ENCODE results near the gene PFKFB3. TPM values are rescaled to one million over a fixed set of nuclear protein-coding genes. Genes with fewer than 3 reads are reported as not detected.
"Not testable (repeated sequence)": the region's sequence is repeated elsewhere in the genome, so short reads cannot be mapped to it uniquely, and the experiment has no call there.

The PFKFB3 gene
- total RNA-seq, 2 donors from 2014 or later: 23.4 to 70.7 TPM

DNA sequence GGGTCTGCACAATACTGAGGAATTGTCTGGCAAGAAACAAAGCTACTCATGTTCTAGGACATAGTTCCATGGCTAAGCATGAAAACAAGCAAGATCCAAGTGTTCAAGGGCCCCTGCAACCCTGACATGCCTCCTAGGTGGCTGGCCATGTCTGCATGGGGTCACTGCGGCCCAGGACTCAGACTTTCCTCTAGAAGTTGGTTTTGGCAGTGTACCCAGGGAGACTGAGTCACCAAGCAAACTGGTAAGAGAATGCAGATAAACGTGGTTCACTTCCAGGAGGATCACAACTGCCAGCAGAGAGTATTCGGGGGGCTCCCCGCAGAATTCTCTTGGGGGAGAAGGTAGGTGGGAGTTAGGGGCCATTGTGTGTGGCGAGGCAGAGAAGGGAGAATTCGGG lies 7.4 kb upstream of the PFKFB3 start:
- Histone ChIP-seq H3K27me3 (no peaks in the 10 kb centered on the region), H3K36me3 (no peaks in the 10 kb centered on the region), H3K9ac (ENCODE audit: low read depth in 2 of 2, low read length in 2 of 2) (no peak overlapping the region), H3K27ac (peak overlapping the region; percentile 44), H3K4me1 (no peaks in the 10 kb centered on the region), H3K9me3 (no peaks in the 10 kb centered on the region), H3K4me3 (no peak overlapping the region)
- no peak for DNase-seq
- intact Hi-C loops (cut with DNase I): no loop called here
- TF ChIP-seq, protein P1, sequence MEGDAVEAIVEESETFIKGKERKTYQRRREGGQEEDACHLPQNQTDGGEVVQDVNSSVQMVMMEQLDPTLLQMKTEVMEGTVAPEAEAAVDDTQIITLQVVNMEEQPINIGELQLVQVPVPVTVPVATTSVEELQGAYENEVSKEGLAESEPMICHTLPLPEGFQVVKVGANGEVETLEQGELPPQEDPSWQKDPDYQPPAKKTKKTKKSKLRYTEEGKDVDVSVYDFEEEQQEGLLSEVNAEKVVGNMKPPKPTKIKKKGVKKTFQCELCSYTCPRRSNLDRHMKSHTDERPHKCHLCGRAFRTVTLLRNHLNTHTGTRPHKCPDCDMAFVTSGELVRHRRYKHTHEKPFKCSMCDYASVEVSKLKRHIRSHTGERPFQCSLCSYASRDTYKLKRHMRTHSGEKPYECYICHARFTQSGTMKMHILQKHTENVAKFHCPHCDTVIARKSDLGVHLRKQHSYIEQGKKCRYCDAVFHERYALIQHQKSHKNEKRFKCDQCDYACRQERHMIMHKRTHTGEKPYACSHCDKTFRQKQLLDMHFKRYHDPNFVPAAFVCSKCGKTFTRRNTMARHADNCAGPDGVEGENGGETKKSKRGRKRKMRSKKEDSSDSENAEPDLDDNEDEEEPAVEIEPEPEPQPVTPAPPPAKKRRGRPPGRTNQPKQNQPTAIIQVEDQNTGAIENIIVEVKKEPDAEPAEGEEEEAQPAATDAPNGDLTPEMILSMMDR (IDR thresholded peaks at IDR 0.05): no peak

DNA sequence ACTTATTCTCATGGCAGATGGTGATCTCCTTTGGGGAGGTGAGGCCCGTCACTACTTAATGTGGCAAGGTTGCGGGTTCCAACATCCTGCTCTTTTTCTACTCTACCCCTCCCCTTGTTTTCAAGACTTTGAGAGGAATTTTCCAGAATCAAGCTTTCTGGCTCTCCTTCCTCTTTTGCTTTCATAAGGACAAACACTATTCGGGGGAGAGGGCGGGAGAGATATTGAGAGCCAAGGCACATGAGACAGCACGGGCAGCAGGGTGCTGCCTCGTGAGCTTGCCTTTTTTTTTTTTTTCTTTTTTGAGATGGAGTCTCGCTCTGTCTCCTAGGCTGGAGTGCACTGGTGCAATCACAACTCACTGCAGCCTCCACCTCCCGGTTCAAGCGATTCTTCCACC lies 6.9 kb upstream of the PFKFB3 start:
- no peak for DNase-seq
- intact Hi-C loops (cut with DNase I): no loop called here

DNA sequence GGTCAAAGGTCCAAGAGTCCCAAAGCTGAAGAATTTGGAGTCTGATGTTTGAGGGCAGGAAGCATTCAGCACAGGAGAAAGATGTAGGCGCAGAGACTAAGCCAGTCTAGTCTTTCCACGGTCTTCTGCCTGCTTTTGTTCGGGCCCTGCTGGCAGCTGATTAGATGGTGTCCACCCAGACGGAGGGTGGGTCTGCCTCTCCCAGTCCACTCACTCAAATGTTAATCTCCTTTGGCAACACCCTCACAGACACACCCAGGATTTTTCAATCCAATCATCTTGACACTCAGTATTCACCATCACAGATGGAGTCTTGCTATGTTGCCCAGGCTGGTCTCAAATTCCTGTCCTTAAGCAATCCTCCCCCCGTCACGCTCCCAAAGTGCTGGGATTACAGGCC lies 6.2 kb upstream of the PFKFB3 start:
- H3K9me3 ChIP-seq; H3K27me3 ChIP-seq; intact Hi-C loops (cut with DNase I); DNase-seq; H3K4me1 ChIP-seq; H3K9ac ChIP-seq (ENCODE audit: low read depth in 2 of 2, low read length in 2 of 2); H3K36me3 ChIP-seq; H3K4me3 ChIP-seq: not testable (repeated sequence)
- peak overlapping the region; percentile 44 for H3K27ac ChIP-seq

More for the DNA sequence above, 6.9 kb upstream of the PFKFB3 start:
- no peaks in the 10 kb centered on the region for H3K27me3 ChIP-seq
- H3K9ac ChIP-seq (ENCODE audit: low read depth in 2 of 2, low read length in 2 of 2): no peak overlapping the region
- no peaks in the 10 kb centered on the region for H3K4me1 ChIP-seq
- H3K9me3 ChIP-seq: no peaks in the 10 kb centered on the region
- H3K4me3 ChIP-seq: no peak overlapping the region
- peak overlapping the region; percentile 44 for H3K27ac ChIP-seq
- TF ChIP-seq, protein P1 (IDR thresholded peaks at IDR 0.05): no peak
- no peaks in the 10 kb centered on the region for H3K36me3 ChIP-seq

DNA sequence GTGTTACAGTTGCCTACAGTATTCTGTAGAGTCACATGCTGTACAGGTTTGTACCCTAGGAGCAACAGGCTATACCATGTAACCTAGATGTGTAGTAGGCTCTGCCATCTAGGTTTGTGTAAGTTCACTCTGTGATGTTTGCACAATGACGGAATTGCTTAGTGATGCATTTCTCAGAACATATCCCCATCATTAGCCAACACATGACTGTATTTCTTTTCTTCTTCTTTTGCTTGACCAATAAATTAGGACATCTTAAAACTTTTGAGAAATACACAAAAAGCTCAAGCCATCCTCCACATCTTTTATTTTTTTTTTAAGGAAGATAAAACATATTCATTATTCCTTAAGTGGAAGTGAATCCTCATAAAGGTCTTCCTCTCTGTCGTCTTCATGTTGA lies 5.4 kb upstream of the PFKFB3 start:
- Histone ChIP-seq H3K9ac (ENCODE audit: low read depth in 2 of 2, low read length in 2 of 2) (no peak overlapping the region), H3K4me3 (no peak overlapping the region), H3K27ac (no peak overlapping the region), H3K4me1 (peaks cover 4% of the 10 kb centered on the region), H3K27me3 (no peaks in the 10 kb centered on the region), H3K36me3 (no peaks in the 10 kb centered on the region), H3K9me3 (no peaks in the 10 kb centered on the region)
- intact Hi-C loops (cut with DNase I): no loop called here
- DNase-seq: no peak
- TF ChIP-seq, protein P1 (IDR thresholded peaks at IDR 0.05): no peak

DNA sequence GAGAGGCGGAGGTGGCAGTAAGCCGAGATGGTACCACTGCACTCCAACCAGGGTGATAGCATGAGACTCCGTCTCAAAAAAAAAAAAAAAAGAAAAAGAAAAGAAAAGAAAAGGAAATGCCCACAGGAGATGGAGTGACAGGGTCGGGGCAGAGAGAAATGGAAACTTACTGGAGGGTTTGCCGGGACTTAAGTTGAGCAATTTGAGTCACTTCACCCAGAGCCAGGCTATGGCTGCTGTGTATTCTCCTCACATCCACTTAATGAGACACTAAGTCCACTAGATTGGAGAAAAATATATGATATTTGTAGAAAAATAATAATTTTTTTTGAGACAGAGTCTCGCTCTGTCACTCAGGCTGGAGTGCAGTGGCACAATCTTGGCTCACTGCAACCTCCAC lies 4.6 kb upstream of the PFKFB3 start:
- no peak overlapping the region for H3K4me3 ChIP-seq
- H3K27ac ChIP-seq: no peak overlapping the region
- no peaks in the 10 kb centered on the region for H3K9me3 ChIP-seq
- no peaks in the 10 kb centered on the region for H3K36me3 ChIP-seq
- H3K9ac ChIP-seq (ENCODE audit: low read depth in 2 of 2, low read length in 2 of 2): no peak overlapping the region
- H3K27me3 ChIP-seq: no peaks in the 10 kb centered on the region
- peaks cover 4% of the 10 kb centered on the region for H3K4me1 ChIP-seq
- intact Hi-C loops (cut with DNase I): no loop called here
- TF ChIP-seq, protein P1 (IDR thresholded peaks at IDR 0.05): no peak
- no peak for DNase-seq

DNA sequence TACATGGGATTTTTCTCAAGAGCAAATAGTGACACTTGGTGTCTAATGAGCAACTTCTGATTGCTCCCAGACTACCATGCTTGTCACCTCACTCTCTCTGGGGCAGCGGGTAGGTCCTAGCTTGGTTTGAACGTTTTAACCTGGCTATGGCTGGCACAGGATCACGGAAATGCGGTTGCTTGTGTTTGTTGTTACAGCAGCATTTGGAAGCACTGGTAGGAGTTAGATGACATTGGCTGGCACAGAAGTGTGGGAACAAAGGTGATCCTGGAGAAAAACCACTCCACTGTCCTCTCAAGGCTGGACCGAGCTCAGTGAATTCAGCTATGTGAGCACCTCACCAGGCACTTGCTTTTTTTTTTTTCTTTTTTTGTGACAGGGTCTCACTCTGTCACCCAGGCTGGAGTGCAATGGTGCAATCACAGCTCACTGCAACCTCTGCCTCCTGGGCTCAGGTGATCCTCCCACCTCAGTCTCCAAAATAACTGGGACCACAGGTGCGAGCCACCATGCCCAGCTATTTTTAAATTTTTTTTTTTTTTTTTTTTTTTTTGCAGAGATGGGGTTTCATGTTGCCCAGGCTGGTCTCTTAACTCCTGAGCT lies 3.5 kb upstream of the PFKFB3 start:
- Histone ChIP-seq H3K36me3 (no peaks in the 10 kb centered on the region), H3K4me3 (no peak overlapping the region), H3K9me3 (no peaks in the 10 kb centered on the region), H3K27me3 (no peaks in the 10 kb centered on the region), H3K4me1 (peaks cover 9% of the 10 kb centered on the region), H3K9ac (ENCODE audit: low read depth in 2 of 2, low read length in 2 of 2) (no peak overlapping the region), H3K27ac (no peak overlapping the region)
- intact Hi-C loops (cut with DNase I): no loop called here
- TF ChIP-seq, protein P1 (IDR thresholded peaks at IDR 0.05): no peak
- no peak for DNase-seq
